Muscle layer of duodenum (tissue), 2 donors: ENCODE results near the gene AUH.

Experiments used
- H3K27ac ChIP-seq: one replicate; pipeline ENCODE4 v1.7.0; 2013; ENCODE audit warnings: mild to moderate bottlenecking, low read length
- H3K27me3 ChIP-seq: one replicate; pipeline ENCODE4 v1.7.0; 2013; ENCODE audit warnings: low read depth, mild to moderate bottlenecking, control low read depth, low read length
- H3K36me3 ChIP-seq, 2 donors: one replicate each; pipeline ENCODE4 v1.7.0; 2013; ENCODE audit warnings: low read length in 2 of 2, control low read depth in 1 of 2, mild to moderate bottlenecking in 1 of 2; ENCODE audit not compliant: insufficient read depth in 2 of 2, control insufficient read depth in 1 of 2
- H3K4me1 ChIP-seq, 2 donors: one replicate each; pipeline ENCODE4 v1.7.0; 2013; ENCODE audit warnings: low read length in 2 of 2, mild to moderate bottlenecking in 2 of 2, control low read depth in 1 of 2, moderate library complexity in 1 of 2; ENCODE audit not compliant: insufficient read depth in 2 of 2, control insufficient read depth in 1 of 2
- H3K4me3 ChIP-seq, 2 donors: one replicate each; pipeline ENCODE4 v1.7.0; 2013; ENCODE audit warnings: low read length in 2 of 2, low read depth in 1 of 2, mild to moderate bottlenecking in 1 of 2
- H3K9me3 ChIP-seq, 2 donors: one replicate each; pipeline ENCODE4 v1.7.0; 2013; ENCODE audit warnings: low read length in 2 of 2, control low read depth in 1 of 2, mild to moderate bottlenecking in 1 of 2; ENCODE audit not compliant: control insufficient read depth in 1 of 2
- donor health status: healthy.

Gene AUH, protein sequence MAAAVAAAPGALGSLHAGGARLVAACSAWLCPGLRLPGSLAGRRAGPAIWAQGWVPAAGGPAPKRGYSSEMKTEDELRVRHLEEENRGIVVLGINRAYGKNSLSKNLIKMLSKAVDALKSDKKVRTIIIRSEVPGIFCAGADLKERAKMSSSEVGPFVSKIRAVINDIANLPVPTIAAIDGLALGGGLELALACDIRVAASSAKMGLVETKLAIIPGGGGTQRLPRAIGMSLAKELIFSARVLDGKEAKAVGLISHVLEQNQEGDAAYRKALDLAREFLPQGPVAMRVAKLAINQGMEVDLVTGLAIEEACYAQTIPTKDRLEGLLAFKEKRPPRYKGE

GRCh38 chr9:91361291-91362050, at the start of gene AUH:
Gene AUH (minus strand): TSS chr9:91361918. CDS start chr9:91361889, 29 bp downstream.
- Histone ChIP-seq H3K9me3 (no peaks in the 10 kb centered on the region), H3K36me3 (peaks cover 0 to 5% of the 10 kb centered on the region in 2 donors), H3K4me3 (peak within 1 kb of the TSS; percentile 87 to 95), H3K27me3 (no peaks in the 10 kb centered on the region), H3K4me1 (peaks cover 6 to 17% of the 10 kb centered on the region in 2 donors), H3K27ac (peak within 1 kb of the TSS; percentile 84)

DNA sequence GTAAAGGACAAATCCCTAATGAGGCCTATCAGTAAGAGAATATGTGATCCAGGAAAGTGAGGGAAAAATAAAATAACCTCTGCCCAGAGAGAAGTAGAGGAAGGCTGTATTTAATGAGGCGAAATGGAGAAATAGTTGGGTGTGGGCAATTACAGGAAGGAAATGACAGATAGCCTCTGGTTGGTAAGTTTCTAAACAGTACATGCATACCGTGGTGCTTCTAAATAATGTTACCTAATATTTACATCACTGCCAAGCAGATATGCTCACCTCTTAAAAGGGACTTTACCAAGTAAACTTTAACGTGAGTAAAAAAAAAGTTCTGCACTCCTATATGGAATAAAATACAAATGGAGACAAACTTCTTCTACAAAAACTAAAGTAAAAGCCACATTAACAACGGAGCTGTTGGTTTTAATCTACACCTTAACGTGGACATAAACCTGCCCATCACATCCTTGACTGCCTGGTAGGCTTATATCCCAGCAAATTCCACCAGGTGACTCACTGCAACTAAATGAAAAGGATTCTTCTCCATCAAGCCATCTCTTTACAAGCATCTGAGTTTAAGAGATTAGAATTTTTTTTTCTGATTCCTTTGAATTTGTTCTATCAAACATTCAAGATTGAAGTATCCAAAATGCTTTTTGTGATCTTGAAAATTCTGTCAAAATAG, 49.5 kb upstream of the AUH start:
- H3K36me3 ChIP-seq, result peaks cover 16 to 25% of the 10 kb centered on the region in 2 donors
- no peaks in the 10 kb centered on the region for H3K9me3 ChIP-seq
- peaks cover 5 to 6% of the 10 kb centered on the region in 2 donors for H3K4me1 ChIP-seq
- H3K27ac ChIP-seq, result peak overlapping the region; percentile 28
- no peaks in the 10 kb centered on the region for H3K27me3 ChIP-seq
- H3K4me3 ChIP-seq, result no peak overlapping the region

- Histone ChIP-seq H3K4me1 (peaks cover 5 to 6% of the 10 kb centered on the region in 2 donors), H3K27ac (no peak overlapping the region), H3K9me3 (no peaks in the 10 kb centered on the region), H3K36me3 (peaks cover 16 to 25% of the 10 kb centered on the region in 2 donors), H3K27me3 (no peaks in the 10 kb centered on the region), H3K4me3 (no peak overlapping the region)
These were observed 48.4 kb upstream of the AUH start for GRCh38 chr9:91410161-91410560.

DNA sequence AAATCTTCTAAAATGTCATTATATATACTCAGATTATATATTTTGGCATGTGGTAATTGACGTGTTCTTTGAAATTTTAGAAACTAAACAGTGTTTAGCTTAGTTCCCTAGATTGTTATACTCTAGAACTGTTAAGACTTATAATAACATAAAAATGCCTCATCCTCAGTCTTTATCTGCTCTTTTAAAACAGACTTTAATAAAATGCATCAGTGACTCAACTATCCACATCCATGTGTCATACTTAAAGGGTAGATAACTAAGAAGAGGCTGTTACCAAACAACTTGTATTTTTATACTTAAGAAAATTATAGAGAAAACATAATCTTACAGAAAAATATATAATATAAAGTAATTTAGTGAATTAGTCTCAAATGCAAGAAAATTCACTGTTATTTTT, 46.8 kb upstream of the AUH start:
- Histone ChIP-seq H3K27me3 (no peaks in the 10 kb centered on the region), H3K9me3 (no peaks in the 10 kb centered on the region), H3K36me3 (peaks cover 16 to 25% of the 10 kb centered on the region in 2 donors), H3K4me1 (peaks cover 5 to 6% of the 10 kb centered on the region in 2 donors), H3K27ac (no peak overlapping the region), H3K4me3 (no peak overlapping the region)

GRCh38 chr9:91407580-91408318, 46.0 kb upstream of the AUH start:
- H3K27ac ChIP-seq, result no peak overlapping the region
- H3K27me3 ChIP-seq, result no peaks in the 10 kb centered on the region
- H3K9me3 ChIP-seq, result no peaks in the 10 kb centered on the region
- peaks cover 5 to 6% of the 10 kb centered on the region in 2 donors for H3K4me1 ChIP-seq
- H3K36me3 ChIP-seq, result peaks cover 16 to 25% of the 10 kb centered on the region in 2 donors
- H3K4me3 ChIP-seq, result no peak overlapping the region

DNA sequence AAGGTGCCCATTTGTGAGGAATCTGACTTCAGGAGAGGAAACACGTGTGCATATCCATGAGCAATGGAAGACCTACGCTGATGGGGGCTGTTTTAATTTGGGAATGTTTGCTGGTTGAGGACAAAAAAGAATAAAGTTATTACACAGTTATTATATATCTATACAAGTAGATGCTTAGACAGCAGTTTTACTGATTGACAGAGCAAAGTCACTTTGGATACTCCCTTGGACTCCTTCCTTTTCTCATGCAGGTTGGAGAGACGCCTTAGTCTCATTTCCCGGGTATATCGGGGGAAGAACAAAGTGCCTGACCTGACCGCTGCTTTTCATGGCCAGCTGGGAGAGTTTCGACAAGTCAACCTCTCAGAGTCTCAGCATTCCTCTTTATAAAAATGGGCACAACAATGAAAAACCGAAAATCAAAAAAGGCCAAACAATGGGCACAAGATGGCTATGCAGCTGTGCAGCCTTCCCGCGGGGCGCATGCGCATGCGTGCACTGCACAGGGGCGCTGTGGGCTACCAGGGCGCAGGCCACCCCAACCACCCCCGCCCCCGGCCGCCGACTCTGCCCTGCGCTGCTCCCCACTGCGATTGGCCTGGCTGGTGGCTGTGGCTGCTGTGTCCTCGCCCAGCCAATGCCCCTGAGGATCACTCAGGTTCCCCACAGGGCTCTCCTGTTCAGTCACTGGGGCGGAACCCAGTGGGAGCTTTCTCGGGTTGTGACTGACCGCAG, 43.8 kb upstream of the AUH start:
- no peak overlapping the region for H3K4me3 ChIP-seq

GRCh38 chr9:91403665-91404543, 42.2 kb upstream of the AUH start:
- no peaks in the 10 kb centered on the region for H3K27me3 ChIP-seq
- no peaks in the 10 kb centered on the region for H3K9me3 ChIP-seq
- no peak overlapping the region for H3K27ac ChIP-seq

More for the DNA sequence above, 43.8 kb upstream of the AUH start:
- Histone ChIP-seq H3K9me3 (no peaks in the 10 kb centered on the region), H3K4me1 (no peaks in the 10 kb centered on the region), H3K27ac (no peak overlapping the region), H3K36me3 (peaks cover 15 to 24% of the 10 kb centered on the region in 2 donors), H3K27me3 (no peaks in the 10 kb centered on the region)

DNA sequence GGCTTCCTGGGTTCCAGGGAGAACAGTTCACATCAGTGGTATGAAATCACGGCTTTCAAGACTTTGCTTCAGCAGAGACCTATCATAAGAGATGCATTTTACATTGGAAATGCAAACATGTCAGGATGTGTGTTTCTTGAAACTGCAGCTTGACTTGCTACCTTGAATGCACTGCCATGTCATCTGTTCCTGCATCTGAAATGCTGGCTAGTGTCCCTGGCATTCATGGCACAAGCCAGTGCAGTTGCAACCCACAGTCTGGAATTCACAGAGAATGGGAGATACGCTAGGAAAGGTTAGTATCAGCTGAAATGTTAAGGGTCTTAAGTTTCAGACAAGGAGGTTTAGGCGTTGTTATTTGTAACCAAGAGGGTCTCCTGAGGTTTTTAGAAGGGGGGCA, 37.2 kb upstream of the AUH start:
- no peaks in the 10 kb centered on the region for H3K4me1 ChIP-seq
- H3K36me3 ChIP-seq, result no peaks in the 10 kb centered on the region
- H3K4me3 ChIP-seq, result no peak overlapping the region
- H3K27me3 ChIP-seq, result no peaks in the 10 kb centered on the region
- no peaks in the 10 kb centered on the region for H3K9me3 ChIP-seq
- H3K27ac ChIP-seq, result no peak overlapping the region

More at GRCh38 chr9:91403665-91404543, 42.2 kb upstream of the AUH start:
- Histone ChIP-seq H3K36me3 (peaks cover 0 to 8% of the 10 kb centered on the region in 2 donors), H3K4me3 (no peak overlapping the region), H3K4me1 (no peaks in the 10 kb centered on the region)

- no peaks in the 10 kb centered on the region for H3K4me1 ChIP-seq
- H3K4me3 ChIP-seq, result no peak overlapping the region
- H3K36me3 ChIP-seq, result no peaks in the 10 kb centered on the region
- H3K27me3 ChIP-seq, result no peaks in the 10 kb centered on the region
- no peak overlapping the region for H3K27ac ChIP-seq
- no peaks in the 10 kb centered on the region for H3K9me3 ChIP-seq
These were observed 34.1 kb upstream of the AUH start for GRCh38 chr9:91395553-91396471.
